Activated T-cell treated with anti-CD3 and anti-CD28 coated beads for 48 hours (primary cell): ENCODE results near the gene TLE4.

Experiments used
- DNase-seq: peaks from one replicate; pipeline ENCODE4 v3.0.0-alpha.2; 2020; ENCODE audit warnings: low read depth

The TLE4 gene

DNA sequence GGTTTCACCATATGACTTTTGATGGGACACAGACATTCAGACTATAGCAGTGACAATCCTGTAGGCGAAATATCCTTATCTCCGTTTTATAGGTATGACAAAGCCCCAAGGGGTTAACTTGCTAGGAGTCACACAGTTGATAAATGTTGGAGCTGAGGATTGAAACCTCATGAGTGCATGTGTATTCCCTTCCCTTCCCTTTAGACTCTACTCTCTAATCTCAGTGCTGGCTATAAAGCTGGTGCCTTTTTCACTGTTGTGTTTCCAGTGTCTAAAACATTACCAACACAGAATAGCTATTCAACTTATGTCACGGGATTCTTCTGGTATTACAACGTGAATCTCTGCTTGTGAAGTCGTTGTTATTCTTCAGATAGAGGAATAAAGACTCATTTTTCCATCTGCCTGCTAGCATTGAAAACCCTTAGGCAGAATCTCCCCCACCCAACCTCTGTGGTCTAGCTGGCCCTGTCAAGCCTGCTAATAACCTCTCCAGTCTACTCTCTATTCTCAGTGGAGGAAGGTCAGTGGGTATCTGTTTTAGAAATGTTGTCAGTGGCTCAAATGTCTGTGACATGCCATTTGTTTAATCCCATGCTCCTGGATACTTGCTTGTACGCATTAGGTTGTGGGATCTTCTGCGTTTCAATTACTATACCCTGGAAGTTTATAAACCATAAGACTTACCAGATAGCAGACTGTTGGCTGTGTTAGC lies 121.2 kb downstream of the TLE4 start:
- no peak for DNase-seq

DNA sequence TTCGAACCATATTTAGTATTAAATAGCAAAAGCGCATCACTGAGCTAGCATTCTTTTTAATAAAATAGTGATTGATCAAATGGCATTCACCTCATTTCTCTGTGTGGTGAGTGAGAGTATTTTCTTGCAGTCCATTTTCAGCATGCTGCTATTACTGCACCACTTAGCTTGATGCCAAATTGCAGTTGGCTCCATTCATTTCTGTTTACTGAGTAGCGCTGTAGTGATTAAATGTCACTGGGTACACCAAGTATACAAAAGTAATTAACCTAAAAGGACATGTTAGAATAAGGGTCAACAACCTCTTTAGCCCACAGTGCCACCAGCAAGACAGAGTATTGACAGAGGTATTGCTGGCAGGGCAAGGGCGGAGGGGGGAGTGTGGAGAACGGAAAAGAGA lies 122.0 kb downstream of the TLE4 start:
- DNase-seq: no peak

DNA sequence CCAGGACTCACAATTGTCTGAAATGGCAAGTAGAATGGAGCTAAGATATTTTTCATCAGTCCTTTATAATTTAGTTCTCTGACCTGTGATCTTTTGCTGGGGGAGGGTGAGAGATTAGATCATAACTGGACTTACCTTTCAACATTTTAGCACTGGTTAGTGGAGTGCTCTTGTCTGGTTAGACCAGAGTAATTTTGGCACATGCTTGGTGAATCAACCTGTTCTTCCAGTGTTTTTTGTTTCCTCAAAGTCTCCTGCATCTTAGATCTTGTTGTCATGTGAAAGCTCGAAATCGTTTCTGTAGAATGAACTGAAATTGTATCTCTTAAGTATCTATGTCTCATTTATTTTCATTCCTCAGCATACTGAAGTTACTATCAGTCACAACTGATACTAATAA lies 122.4 kb downstream of the TLE4 start:
- no peak for DNase-seq

DNA sequence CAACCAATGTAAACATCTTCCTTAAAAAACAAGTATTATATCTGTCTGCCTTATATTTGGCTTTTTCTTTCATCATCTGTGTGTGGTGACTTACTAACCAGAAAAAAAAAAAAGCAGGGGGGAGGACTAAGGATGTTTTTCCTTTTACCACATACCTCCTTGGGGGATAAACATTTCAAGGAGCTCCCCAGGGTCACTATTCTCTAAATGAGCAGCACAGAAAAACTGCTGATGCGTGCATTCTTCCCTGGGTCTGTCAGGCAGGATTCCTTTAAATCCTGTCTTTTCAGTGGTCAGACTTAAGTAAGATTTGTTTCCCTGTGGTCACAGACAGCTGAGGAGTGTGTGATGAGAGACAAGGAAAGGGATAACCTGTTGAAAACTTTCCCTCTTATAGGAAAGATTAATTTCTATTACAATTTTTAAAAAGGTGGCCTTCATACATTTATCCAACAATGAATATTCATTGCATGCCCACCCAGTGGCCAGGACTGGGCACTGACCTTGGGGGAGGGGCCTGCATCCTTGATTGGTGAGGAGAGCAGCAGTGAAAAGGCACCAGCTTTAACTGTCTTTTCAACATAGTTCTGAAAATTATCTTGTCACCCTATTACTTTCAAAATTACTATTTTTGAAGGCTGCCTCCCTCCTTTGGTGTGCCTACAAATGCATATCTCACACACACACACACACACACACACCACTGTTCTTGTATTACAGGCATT lies 123.1 kb downstream of the TLE4 start:
- DNase-seq: no peak

DNA sequence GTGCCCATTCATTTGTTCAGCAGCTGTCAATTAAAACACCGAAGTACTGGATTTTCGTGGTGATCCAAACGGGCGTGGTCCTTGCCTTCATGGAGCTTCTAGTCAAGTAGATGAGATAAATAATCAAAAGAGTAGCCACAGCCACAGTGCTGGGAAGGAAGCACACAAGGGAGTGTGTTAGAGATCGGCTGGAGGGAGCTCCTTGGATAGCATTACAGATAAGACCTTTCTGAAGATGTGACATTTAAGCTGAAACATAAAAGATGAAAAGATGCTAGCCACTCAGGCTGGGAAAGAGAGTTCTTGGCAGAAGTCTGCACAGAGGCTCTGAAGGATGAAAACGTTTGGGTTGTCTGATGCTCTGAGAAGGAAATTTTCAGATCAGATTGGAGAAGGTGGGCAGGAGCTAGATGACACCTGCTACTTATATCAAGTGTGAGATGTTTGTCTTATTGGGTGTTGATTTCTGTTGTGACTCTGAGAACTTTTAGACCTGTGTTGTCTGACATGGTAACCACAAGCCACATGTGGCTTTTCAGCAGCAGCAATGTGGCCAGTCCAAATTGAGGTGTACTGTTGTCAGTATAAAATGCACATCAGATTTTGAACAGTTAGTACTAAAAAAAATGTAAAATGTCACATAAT lies 123.9 kb downstream of the TLE4 start:
- DNase-seq: no peak

DNA sequence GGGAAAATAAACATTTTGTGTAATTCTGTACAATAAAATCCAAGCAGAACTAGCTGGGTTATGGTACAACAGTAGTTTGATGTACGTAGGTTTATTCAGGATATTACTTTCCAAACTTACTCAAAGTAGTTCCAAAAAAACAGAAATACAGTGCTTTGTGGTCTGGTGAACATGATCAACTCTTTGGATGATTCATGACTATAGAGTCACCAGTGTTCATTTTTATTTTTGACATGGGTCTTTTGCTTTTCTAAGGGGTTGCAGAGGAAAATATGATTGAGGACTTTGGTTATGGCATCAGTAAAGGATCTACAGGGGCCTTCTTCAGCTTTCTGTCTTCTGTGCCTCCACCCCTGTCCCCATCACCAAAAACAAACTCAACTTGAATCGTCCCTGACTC lies 127.2 kb downstream of the TLE4 start:
- DNase-seq: no peak

DNA sequence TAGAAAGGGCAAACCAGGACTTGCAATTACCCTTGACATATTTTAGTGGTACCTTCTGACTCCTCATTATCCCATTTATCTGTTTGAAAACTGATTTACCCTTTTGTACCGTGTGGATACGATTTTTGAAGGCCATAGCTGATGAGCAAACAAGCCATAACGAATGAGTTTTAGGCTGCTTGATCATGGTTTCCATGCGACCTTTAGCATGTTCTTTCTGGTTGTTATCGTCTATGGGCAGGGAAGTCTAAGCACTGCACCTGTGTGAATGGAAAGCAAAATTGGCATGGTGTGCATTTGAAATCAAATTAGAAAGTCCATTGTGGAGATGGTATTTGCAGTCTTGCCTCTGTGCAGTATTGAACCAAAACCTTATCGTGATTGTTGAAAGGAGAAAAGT lies 127.7 kb downstream of the TLE4 start:
- no peak for DNase-seq

DNA sequence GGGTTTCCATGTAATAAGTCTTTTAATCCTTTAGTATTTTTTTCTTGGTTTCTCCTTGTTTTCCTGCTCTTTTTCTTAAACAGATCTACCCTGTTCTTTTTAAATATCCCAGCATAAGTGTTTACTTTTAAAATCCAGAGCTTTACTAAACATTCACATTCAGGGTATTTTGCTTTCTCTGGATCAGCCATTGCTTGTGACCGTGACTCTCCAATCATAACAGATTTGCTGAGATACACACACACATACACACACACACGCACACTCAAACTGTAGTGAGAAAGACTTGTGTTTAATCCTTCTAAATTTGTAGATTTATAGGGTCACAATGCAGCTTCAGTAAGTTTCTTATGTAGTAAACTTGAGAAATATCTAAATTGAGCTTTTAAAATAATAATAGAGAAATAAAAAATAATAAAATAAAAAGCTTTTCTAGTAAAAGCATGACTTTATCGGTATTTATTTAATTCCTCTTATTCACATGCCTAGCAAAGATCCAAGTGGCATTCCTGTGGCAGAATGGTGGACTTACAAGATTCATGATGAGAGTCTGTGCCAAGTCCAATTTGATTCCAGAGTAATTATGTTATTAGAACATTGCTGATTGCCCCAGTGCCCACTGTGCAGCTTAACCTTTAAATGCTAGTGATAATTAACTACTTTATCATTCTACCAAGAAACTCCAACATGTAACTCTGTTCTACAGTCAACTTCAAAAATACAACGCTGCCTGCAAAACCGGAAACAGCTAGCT lies 129.0 kb downstream of the TLE4 start:
- no peak for DNase-seq

DNA sequence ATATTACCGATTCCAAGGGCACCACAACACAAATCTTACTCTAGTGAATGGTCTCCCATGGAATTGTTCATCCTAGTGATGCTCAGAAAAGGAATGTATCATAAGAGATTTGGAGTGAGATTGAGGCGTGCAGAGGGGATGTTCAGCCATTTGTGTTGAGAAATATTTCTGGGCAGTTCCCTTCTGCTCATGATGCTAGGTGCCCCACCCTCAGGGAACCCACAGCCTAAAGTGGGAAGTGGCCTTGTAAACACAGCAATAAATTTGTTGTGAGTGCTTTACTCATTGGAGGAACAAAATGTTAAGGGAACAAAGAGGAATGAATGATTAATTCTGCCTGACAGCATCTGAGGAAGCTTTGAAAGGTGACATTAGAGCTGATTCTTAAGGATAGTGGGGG lies 129.9 kb downstream of the TLE4 start:
- no peak for DNase-seq

DNA sequence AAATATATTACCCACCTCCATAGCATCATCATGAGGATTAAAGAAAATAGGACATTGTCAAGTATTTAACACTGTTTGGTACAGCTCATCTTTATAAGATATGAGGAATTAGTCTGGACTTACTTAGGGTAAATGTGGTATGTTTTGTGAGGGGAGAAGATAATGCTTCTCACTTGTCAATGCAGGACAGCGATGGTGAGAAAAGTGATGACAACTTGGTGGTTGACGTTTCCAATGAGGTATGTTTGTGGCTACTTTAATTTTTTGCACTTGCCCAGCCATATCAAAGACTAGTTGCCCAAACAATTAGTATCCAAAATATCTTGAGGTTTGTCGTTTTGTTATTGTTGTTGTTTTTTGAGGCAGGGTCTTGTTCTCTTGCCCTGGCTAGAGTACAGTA lies 133.9 kb downstream of the TLE4 start:
- DNase-seq: no peak

DNA sequence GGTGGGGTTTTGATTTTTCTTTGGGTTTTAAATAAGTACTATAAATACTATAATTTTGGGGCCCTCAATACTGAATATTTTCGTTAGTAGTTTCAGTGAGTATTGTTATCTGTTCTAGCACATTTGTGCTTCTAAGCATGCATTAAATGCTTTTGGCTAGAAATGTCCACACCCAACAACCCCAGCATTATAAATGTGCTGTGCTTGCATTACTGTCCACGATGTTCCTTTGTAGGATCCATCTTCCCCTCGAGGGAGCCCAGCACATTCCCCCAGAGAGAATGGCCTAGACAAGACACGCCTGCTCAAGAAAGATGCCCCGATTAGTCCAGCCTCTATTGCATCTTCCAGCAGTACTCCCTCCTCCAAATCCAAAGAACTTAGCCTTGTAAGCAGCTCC lies 134.7 kb downstream of the TLE4 start:
- no peak for DNase-seq

DNA sequence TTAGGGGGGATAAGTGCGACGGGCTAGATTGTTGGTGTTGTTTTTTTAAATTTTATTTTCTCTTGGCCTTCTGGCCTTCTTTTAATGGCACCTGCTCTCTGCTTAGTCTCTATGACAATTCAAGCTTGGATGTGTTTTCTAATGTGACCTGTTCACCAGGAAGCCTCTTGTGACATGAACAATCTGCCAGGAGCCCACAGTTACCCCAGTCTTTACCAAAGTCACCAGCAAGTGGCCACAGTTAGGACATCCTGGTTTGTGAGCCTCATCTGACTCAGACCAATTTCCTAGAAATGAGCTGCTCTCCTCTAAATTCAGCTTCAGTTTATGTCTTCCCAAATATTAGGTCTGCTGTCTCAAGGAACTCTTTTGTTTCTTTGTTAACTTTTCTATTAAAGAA lies 135.8 kb downstream of the TLE4 start:
- no peak for DNase-seq

DNA sequence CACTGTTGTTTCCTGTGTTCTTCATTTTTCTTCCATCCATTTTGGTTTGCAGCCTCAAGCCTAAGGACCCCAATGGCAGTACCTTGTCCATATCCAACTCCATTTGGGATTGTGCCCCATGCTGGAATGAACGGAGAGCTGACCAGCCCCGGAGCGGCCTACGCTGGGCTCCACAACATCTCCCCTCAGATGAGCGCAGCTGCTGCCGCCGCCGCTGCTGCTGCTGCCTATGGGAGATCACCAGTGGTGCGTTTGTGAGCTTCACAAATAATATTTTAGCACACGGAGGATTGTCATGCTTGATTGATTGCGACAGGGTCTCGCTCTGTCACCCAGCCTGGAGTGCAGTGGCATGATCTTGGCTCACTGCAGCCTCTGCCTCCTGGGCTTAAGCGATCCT lies 136.8 kb downstream of the TLE4 start:
- DNase-seq: no peak

DNA sequence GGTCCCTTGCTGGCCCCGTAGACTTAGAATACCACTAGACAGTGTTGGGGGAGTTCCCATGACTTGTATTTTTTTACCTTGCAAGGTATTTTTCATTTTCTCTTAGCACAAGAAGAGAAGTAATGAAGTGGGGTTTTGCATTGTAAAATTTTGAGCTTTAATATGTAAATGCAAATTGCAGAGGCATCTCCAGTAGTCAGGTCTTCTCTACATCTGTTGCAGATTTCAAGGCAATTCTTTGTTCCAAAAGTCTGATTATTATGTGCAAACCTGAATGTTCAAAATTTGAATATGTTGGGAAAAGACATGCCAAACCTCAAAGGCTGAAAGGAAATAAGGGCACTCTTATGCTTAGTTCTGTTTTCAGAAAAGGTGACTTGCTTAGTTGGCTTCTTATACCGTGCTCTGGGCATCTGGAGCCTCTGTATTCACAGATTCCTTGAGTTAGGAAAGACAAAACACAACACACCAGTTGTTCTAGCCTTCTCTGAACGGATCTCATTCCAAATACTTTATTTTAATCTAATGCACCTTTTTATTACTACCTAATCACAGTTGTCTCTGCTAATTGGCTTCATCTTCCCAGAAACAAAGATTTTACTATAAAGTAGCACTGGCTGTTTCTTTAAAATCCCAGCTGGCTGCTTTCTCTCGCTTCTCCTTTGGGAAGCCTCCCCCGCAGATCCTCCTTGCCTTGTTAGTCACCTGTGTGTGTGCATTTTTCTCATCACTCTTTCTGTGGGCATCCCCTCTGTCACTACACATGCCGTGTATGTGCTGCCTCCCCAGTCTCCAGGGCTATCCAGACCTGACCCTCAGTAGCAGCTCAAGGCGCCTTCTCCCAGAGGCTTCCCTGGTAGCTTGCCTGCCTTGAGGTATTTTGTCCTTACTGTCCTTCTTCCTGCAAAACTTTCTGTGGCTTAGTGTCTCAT lies 138.2 kb downstream of the TLE4 start:
- no peak for DNase-seq

DNA sequence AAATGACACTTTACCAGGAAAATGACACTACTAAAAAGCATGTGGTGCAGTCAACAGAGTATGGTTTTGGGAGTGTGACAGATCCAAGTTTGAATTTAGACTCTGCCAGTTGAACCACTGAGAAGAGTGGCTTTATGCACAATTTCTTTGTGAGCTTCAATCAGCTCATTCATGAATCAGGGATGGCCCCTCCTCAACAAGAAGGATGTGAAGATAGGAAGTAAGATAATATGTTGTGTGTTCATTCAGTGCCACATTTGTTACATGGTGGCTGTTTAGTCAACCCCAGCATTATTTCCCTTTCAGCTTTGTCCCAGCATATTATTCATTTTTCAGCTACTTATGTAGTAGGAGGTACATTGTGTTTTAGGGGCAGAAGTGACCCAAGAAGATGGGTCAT lies 140.1 kb downstream of the TLE4 start:
- no peak for DNase-seq

DNA sequence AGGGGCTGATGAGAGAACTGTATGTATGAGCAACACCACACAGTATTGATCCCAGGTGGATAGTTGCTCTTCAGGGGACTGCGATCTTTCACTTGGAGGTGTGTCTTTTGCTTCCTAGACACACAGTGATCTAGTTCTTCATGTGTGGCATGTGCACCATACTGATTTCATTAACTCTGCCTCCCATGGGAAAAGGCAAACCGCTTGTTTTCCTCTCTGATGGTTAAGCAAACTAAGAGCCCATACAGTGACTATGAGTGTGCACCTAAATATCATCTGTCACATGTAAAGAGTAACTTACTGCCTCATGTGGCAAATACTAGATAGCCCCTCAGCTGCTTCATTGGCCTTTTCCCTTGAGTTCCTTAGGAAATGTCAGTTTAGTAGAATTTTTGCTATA lies 147.3 kb downstream of the TLE4 start:
- no peak for DNase-seq

DNA sequence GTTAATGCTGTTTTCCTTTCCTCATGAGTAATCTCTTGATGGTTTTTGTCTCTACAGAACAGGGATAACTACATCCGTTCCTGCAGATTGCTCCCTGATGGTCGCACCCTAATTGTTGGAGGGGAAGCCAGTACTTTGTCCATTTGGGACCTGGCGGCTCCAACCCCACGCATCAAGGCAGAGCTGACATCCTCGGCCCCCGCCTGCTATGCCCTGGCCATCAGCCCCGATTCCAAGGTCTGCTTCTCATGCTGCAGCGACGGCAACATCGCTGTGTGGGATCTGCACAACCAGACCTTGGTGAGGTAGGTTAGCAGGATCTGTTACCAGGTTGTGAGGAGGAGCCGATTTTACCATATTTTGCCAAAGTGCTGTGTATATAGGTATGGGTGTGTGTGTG lies 148.2 kb downstream of the TLE4 start:
- DNase-seq: no peak

DNA sequence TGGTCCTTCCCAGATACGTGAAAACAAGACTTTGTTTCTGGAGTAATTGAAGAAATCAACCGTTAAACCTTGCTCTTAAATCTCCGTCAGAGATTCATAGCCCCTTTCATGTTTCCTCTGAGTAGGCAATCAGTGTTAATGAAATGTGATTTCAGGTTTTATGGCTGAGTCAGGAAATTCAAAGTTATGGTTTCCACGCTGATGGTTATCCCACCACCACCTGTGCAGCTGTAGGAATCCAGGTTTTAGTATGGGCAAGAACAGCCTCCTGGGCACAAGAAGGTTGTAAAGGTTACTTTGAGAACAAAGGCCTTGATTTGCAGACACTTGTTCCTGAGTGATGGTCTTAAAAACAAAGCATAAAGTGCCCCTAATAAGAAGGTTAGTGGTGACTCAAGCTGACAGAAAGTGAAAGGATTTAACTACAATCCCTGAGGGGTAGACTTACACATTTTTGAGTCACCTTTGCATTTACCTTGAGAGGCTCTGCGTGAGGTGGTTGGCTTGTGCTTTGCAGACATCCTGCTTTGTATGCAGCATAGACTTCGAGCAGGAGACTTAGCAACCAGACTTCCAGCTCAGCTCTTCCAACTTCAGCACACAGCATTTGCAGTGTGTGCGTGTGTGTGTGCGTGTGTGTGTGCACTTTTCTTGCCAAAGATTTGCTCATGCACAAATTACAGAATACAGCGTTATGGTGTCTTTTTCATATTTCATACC lies 159.6 kb downstream of the TLE4 start:
- DNase-seq: no peak

DNA sequence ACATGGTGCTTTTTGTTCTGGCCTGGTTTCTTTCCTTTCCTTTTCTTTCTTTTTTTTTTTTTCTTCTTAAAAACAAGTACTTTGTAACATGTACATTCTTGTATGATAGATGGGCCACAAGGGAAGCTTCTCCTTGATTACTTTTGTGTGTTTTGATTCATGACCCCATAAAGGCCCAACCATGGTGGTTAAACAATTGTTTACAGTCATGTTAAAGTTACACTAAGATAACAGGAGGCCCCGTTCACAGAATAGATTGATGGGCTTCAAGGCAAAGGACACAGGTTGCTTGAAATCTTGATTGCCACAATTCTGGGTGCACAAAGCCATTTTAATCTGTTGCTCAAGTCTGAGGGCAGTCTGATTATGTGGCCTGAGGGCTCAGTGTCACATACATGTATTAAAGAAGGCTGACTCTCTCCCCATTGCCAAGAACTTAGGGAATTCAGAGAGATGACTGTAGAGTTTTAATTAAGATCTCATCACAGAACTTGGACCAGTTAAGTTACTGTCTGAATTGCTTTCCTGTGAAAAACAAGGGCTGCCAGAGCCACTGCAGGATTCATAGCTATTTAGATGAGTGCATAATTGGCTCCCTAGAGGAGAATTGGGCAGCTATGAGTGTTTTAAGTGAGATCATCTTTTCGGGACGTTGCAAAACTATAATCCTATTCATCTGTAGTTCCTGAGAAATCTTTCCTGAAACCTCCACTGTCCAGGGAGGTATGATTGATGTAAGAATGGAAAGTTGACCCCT lies 163.4 kb downstream of the TLE4 start:
- DNase-seq: no peak

DNA sequence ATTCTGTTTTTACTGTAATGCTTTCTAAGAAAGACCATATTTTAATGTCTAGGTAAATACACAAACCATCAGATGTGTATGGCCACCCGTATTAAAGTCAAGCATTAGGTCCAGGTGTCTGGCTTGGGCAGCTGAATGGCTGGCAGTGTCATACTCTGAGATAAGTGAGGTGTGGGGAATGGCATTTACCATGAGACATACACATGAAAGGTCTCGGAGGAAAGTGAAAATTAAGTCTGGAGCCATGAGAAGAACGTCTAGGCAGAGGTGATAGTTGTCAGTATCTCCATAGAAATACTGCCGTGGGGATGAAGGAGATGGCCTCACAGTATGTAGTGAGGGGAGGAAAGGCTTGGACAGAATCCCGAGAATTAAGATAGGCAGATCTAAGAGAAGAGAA lies 164.3 kb downstream of the TLE4 start:
- no peak for DNase-seq
